NB4 (cell line): ENCODE measurements around the gene LONRF2.

Experiments
- DNase-seq: peaks from one replicate; pipeline ENCODE4 v3.0.0; 2010; ENCODE audit warnings: low read depth
- H3K4me3 ChIP-seq: one replicate; pipeline ENCODE4 v1.5.1; 2011; ENCODE audit warnings: mild to moderate bottlenecking, low read depth, low read length, moderate library complexity
- MYC ChIP-seq: IDR thresholded peaks from 2 replicates; pipeline ENCODE4 v1.6.1; 2011; ENCODE audit warnings: low read depth, low read length
- POLR2A ChIP-seq: IDR thresholded peaks from 2 replicates; pipeline ENCODE4 v1.6.1; 2011; ENCODE audit warnings: mild to moderate bottlenecking; ENCODE audit not compliant: insufficient read length; ENCODE audit errors: extremely low read depth
- TF ChIP-seq, protein P1 (sequence below): IDR thresholded peaks from one replicate; pipeline ENCODE4 v1.5.1; 2012; ENCODE audit warnings: low read depth, low read length
- TF ChIP-seq, protein P2 (sequence below): IDR thresholded peaks from 2 replicates; pipeline ENCODE4 v1.6.1; 2011; ENCODE audit warnings: low read depth, low read length

The LONRF2 gene

DNA sequence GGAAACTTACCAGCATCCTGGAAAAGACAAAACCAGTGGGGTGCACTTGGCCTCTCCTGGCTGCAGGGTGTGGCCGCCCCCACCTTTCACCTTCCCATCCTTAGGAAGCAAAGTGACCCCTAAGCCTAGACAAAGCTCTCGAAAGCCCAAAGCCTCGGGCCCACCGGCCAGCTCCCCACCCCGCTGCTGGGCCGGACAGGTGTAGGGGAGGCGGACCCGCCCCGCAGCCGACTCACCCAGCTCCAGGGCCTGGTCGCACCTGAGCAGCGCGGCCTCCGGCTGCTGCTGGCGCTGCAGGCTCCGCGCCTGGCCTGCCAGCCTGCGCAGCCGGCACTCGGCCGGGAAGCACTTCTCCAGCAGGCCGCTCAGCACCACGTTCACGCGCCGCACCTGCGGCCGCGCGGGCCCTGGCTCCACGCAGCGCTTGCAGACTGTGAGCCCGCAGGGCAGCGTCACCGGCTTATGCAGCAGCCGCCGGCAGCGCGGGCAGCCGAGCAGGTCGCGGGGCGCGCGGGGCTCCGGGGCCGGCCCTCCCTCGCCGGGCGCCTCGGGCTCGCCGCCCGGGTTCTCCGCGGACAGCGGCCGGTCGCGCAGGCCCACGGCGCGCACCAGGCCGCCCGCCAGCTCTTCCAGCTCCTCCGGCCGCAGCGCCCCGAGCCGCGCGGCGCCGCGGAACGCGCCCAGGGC is 979 bp downstream of the LONRF2 start:
- DNase-seq, result no peak
- TF ChIP-seq POLR2A (no peak), MYC (no peak)
- TF ChIP-seq, protein P1, sequence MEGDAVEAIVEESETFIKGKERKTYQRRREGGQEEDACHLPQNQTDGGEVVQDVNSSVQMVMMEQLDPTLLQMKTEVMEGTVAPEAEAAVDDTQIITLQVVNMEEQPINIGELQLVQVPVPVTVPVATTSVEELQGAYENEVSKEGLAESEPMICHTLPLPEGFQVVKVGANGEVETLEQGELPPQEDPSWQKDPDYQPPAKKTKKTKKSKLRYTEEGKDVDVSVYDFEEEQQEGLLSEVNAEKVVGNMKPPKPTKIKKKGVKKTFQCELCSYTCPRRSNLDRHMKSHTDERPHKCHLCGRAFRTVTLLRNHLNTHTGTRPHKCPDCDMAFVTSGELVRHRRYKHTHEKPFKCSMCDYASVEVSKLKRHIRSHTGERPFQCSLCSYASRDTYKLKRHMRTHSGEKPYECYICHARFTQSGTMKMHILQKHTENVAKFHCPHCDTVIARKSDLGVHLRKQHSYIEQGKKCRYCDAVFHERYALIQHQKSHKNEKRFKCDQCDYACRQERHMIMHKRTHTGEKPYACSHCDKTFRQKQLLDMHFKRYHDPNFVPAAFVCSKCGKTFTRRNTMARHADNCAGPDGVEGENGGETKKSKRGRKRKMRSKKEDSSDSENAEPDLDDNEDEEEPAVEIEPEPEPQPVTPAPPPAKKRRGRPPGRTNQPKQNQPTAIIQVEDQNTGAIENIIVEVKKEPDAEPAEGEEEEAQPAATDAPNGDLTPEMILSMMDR, result no peak
- TF ChIP-seq, protein P2, sequence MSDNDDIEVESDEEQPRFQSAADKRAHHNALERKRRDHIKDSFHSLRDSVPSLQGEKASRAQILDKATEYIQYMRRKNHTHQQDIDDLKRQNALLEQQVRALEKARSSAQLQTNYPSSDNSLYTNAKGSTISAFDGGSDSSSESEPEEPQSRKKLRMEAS, result no peak
- no peak overlapping the region for H3K4me3 ChIP-seq

DNA sequence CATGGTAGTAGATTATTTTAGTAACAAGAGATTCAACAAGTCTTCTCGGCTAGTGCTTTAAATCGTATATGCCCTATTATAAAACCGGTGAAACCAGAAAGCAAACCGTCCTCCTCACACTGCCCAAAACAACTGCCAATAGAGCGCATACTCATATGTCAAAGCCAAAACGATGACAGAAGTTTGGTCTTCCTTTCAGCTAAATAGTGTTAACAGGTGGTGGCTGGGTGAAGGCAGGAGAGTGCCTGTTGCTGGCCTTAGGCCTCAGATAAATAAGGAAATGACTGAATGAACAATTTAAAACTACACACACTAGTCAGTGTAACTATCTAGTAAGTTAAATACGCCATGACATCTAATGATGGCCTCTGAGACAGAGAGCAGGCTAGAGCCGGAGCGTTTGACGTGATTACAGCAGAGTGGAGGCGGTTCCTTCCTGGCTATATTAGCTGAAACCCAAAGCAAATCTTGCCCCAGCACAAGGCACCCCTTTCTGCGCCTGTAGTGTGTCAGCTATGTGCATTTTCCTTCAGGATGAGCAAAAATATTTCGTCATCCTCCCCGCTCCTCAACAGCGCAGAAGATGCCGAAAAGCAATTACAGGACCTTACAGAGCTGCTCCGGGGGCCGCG is 1.6 kb downstream of the LONRF2 start:
- TF ChIP-seq, protein P1, result no peak
- TF ChIP-seq, protein P2, result no peak
- no peak for TF ChIP-seq POLR2A
- TF ChIP-seq MYC, result no peak
- no peak for DNase-seq
- H3K4me3 ChIP-seq, result no peak overlapping the region

DNA sequence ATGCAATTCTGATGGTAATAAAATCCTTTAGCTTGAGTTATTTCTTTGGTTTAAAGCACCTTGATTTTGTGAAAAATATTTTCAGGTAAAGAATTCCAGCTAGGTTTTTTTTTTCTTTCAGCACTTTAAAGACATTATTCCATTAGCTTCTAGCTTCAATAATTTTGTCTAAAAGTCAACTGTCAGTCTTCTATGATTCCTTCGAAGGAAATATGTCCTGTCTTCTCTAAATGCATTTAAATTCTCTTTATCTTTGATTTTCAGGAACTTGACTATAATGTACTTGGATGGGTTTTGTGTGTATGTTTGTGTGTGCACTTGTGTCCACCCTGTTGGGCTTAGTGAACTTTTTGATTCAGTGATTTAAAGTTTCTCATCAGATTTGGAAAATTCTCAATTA is 4.7 kb downstream of the LONRF2 start:
- no peak overlapping the region for H3K4me3 ChIP-seq
- TF ChIP-seq MYC (no peak), POLR2A (no peak)
- TF ChIP-seq, protein P1, result no peak
- TF ChIP-seq, protein P2, result no peak
- DNase-seq, result no peak

DNA sequence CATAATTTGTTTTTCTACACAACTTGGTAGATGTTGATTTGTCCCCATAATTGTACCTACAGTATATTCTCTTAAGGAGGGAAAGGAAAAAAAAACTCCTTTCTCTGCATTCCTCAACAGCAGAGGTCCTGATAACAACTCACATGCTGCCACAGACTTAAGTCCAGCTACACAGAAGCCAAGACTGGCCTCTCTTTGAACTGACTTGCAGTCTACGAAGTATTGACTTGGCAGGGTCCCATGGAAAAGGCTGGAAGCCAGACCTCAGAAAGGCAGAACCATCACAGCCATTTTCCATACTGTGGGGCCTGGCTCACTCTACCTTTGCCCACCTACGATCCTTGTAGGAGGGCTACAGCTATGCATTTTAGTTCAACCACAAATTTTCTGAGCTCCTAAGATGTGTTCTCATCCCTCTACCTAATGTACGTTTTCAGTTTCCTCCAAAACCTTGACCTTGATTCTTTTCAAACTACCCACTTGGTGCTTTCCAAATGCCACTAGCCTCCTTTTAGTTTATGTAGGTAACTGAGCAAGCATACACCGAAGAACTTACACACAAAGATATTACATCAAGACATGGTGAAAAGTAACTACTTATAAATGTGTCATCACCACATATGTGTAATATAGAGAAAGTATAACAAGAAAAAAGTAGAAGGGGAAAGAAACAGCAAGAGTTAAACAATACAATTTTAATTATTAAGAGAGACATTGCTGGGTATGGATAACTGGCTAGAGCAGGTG is 12.2 kb downstream of the LONRF2 start:
- H3K4me3 ChIP-seq, result no peak overlapping the region
- no peak for DNase-seq
- TF ChIP-seq, protein P1, result no peak
- no peak for TF ChIP-seq MYC
- no peak for TF ChIP-seq POLR2A
- TF ChIP-seq, protein P2, result no peak

DNA sequence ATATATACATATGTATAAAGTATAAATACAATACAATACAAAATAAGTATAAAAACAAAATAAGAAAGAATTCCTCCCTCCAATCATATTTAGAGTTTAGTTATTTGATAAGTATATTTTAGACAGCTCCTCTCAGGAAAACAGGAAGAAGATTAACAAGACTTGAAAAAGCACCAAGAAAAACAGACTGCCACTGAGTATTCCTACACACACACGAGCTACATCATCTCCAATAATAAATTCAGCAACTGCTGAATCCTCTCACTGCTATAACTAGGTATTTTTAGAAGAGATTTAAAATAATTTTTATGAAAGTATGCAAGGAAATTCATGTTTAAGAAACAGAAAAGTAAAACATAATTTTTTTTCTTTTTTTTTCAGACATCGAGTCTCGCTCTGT is 13.0 kb downstream of the LONRF2 start:
- DNase-seq, result no peak
- TF ChIP-seq, protein P1, result no peak
- TF ChIP-seq, protein P2, result no peak
- TF ChIP-seq POLR2A (no peak), MYC (no peak)
- H3K4me3 ChIP-seq, result no peak overlapping the region
